Liver (tissue), 3 donors: ENCODE data around the gene RANBP3.

ENCODE experiments used
- CTCF ChIP-seq: fragments of 150-350 bp; IDR thresholded peaks from 2 replicates; pipeline ENCODE4 v1.5.1; 2017; ENCODE audit warnings: improper control_type of control experiment, low read depth, low read length; ENCODE audit not compliant: missing input control
- EGR1 ChIP-seq, 2 donors: IDR thresholded peaks; 2 replicates each; pipeline ENCODE4 v1.6.1; 2016 to 2018; ENCODE audit warnings: antibody characterized with exemption in 2 of 2, low read depth in 2 of 2
- FOXA1 ChIP-seq: IDR thresholded peaks from 2 replicates; pipeline ENCODE4 v1.6.1; 2016; ENCODE audit warnings: antibody characterized with exemption
- GABPA ChIP-seq, 2 donors: IDR thresholded peaks in 1 of 2; conservative IDR thresholded peaks in 1 of 2; 2 replicates each; pipeline ENCODE4 v1.6.1; 2016; ENCODE audit warnings: antibody characterized with exemption in 2 of 2, mild to moderate bottlenecking in 1 of 2, moderate library complexity in 1 of 2
- RXRA ChIP-seq, 2 donors: IDR thresholded peaks; 2 replicates each; pipeline ENCODE4 v1.6.1; 2017 to 2018; ENCODE audit warnings: antibody characterized with exemption in 2 of 2, mild to moderate bottlenecking in 1 of 2
- TAF1 ChIP-seq: conservative IDR thresholded peaks from 2 replicates; pipeline ENCODE4 v1.6.1; 2016; ENCODE audit warnings: antibody characterized with exemption, mild to moderate bottlenecking
- YY1 ChIP-seq: IDR thresholded peaks from 2 replicates; pipeline ENCODE4 v1.6.1; 2016; ENCODE audit warnings: antibody characterized with exemption, mild to moderate bottlenecking
- TF ChIP-seq, protein P1 (sequence below): IDR thresholded peaks from 2 replicates; pipeline ENCODE4 v1.6.1; 2016; ENCODE audit warnings: antibody characterized with exemption
- TF ChIP-seq, protein P2 (sequence below): IDR thresholded peaks from 2 replicates; pipeline ENCODE4 v1.6.1; 2016; ENCODE audit warnings: antibody characterized with exemption
- TF ChIP-seq, protein P3 (sequence below): IDR thresholded peaks from 2 replicates; pipeline ENCODE4 v1.6.1; 2016; ENCODE audit warnings: antibody characterized with exemption, mild to moderate bottlenecking
- TF ChIP-seq, protein P4 (sequence below): IDR thresholded peaks from 2 replicates; pipeline ENCODE4 v1.6.1; 2016; ENCODE audit warnings: antibody characterized with exemption
- donor health status: healthy.
- donor health status: healthy.

DNA sequence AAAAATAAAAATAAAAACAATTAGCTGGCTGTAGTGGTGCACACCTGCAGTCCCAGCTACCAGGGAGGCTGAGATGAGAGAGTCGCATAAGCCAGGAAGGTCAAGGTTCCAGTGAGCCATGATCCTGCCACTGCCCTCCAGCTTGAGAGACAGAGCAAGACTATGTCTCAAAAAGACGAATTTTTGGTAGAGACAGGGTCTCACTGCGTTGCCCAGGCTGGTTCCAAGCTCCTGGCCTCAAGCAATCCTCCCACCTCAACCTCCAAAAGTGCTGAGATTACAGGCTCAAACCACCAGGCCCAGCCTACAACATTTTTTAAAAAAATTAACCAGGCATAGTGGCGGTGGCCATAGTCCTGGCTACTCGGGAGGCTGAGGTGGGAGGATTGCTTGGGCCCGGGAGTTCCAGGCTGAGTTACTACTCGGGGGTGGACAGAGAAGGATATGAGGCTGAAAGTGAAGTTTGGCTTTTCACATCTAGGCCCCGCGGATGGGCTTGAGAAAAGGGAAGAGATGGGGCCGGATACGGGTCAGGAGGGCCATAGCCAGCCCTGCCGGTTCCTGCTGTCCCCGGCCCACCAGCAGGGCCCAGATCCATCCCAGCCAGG lies 84.5 kb downstream of the RANBP3 start:
- TF ChIP-seq CTCF (no peak), FOXA1 (no peak), GABPA (IDR thresholded peaks at IDR 0.05 in 1 of 2, conservative IDR thresholded peaks at IDR 0.05 in 1 of 2) (no peak), RXRA (IDR thresholded peaks at IDR 0.05) (no peak), TAF1 (no peak), YY1 (no peak), EGR1 (IDR thresholded peaks at IDR 0.05; ENCODE audit: low read depth in 2 of 2) (no peak)
- TF ChIP-seq, protein P1, sequence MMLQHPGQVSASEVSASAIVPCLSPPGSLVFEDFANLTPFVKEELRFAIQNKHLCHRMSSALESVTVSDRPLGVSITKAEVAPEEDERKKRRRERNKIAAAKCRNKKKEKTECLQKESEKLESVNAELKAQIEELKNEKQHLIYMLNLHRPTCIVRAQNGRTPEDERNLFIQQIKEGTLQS = no peak
- TF ChIP-seq, protein P2, sequence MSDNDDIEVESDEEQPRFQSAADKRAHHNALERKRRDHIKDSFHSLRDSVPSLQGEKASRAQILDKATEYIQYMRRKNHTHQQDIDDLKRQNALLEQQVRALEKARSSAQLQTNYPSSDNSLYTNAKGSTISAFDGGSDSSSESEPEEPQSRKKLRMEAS = no peak
- TF ChIP-seq, protein P3, sequence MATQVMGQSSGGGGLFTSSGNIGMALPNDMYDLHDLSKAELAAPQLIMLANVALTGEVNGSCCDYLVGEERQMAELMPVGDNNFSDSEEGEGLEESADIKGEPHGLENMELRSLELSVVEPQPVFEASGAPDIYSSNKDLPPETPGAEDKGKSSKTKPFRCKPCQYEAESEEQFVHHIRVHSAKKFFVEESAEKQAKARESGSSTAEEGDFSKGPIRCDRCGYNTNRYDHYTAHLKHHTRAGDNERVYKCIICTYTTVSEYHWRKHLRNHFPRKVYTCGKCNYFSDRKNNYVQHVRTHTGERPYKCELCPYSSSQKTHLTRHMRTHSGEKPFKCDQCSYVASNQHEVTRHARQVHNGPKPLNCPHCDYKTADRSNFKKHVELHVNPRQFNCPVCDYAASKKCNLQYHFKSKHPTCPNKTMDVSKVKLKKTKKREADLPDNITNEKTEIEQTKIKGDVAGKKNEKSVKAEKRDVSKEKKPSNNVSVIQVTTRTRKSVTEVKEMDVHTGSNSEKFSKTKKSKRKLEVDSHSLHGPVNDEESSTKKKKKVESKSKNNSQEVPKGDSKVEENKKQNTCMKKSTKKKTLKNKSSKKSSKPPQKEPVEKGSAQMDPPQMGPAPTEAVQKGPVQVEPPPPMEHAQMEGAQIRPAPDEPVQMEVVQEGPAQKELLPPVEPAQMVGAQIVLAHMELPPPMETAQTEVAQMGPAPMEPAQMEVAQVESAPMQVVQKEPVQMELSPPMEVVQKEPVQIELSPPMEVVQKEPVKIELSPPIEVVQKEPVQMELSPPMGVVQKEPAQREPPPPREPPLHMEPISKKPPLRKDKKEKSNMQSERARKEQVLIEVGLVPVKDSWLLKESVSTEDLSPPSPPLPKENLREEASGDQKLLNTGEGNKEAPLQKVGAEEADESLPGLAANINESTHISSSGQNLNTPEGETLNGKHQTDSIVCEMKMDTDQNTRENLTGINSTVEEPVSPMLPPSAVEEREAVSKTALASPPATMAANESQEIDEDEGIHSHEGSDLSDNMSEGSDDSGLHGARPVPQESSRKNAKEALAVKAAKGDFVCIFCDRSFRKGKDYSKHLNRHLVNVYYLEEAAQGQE = no peak
- TF ChIP-seq, protein P4, sequence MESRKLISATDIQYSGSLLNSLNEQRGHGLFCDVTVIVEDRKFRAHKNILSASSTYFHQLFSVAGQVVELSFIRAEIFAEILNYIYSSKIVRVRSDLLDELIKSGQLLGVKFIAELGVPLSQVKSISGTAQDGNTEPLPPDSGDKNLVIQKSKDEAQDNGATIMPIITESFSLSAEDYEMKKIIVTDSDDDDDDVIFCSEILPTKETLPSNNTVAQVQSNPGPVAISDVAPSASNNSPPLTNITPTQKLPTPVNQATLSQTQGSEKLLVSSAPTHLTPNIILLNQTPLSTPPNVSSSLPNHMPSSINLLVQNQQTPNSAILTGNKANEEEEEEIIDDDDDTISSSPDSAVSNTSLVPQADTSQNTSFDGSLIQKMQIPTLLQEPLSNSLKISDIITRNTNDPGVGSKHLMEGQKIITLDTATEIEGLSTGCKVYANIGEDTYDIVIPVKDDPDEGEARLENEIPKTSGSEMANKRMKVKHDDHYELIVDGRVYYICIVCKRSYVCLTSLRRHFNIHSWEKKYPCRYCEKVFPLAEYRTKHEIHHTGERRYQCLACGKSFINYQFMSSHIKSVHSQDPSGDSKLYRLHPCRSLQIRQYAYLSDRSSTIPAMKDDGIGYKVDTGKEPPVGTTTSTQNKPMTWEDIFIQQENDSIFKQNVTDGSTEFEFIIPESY = no peak
